Measurements from ENCODE around the gene MYO5B. TPM values are rescaled to one million over a fixed set of nuclear protein-coding genes. Genes with fewer than 3 reads are reported as not detected.

Gene MYO5B
- total RNA-seq, 2 experiments from 2014 or later: not detected

DNA sequence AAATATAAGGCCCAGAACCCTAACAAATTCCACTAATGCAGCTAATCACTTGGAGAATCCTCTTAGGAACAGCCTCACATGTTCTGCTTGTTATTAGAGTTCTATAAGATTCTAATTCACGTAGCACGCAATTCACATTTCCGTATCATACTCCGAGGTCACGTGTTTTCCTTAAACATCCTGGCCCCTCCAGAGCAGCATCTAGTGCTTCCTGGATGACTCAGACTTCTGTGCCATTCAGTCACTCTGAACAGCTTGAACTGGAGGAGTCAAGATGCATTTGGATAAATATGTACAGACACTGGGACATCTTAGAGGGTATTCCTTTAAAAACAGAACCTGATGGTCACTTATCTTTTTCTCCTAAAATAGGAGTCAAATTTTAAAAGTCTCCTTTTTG is 156.5 kb downstream of the MYO5B start:
- H3K4me2 ChIP-seq (ENCODE audit: low read length): no peak overlapping the region
- no peaks in the 10 kb centered on the region for H3K4me1 ChIP-seq (ENCODE audit: insufficient read depth, low read length, poor library complexity, severe bottlenecking)
- no peak overlapping the region for H2AFZ ChIP-seq (ENCODE audit: low read length)
- TF ChIP-seq CTCF (conservative IDR thresholded peaks at IDR 0.05; ENCODE audit: low read length): no peak
- TF ChIP-seq EZH2phosphoT487 (IDR thresholded peaks at IDR 0.05; ENCODE audit: borderline replicate concordance, low read depth, low read length): no peak
- intact Hi-C loops (cut with micrococcal nuclease; ENCODE audit: unreplicated experiment): no loop called here
- BruUV-seq (replicated peaks): no TSS peak
- H3K9me2 ChIP-seq (ENCODE audit: insufficient read depth, low read length): no peaks in the 10 kb centered on the region
- no peaks in the 10 kb centered on the region for H3K36me3 ChIP-seq (ENCODE audit: insufficient read depth, low read length)
- POLR2A ChIA-PET: no interaction called here
- no peaks in the 10 kb centered on the region for H3K9me3 ChIP-seq (ENCODE audit: low read length)
- H3K4me3 ChIP-seq (ENCODE audit: low read depth, low read length, poor library complexity, severe bottlenecking): no peak overlapping the region
- no peak overlapping the region for H3K27ac ChIP-seq (ENCODE audit: low read depth, low read length, poor library complexity, severe bottlenecking)
- H4K20me1 ChIP-seq (ENCODE audit: insufficient read depth, low read length): no peaks in the 10 kb centered on the region
- CTCF ChIA-PET (ENCODE audit: unreplicated experiment): no interaction called here
- no peaks in the 10 kb centered on the region for H3K79me2 ChIP-seq (ENCODE audit: insufficient read depth, low read depth, low read length)
- DNase-seq (ENCODE audit: low spot score): no peak

GRCh38 chr18:50034029-50034428 is 160.9 kb downstream of the MYO5B start:
- Histone ChIP-seq H3K36me3 (ENCODE audit: insufficient read depth, low read length) (no peaks in the 10 kb centered on the region), H3K27ac (ENCODE audit: low read depth, low read length, poor library complexity, severe bottlenecking) (no peak overlapping the region), H4K20me1 (ENCODE audit: insufficient read depth, low read length) (no peaks in the 10 kb centered on the region), H3K4me2 (ENCODE audit: low read length) (no peak overlapping the region), H3K9me2 (ENCODE audit: insufficient read depth, low read length) (no peaks in the 10 kb centered on the region), H3K79me2 (ENCODE audit: insufficient read depth, low read depth, low read length) (no peaks in the 10 kb centered on the region), H3K9me3 (ENCODE audit: low read length) (no peaks in the 10 kb centered on the region), H3K4me3 (ENCODE audit: low read depth, low read length, poor library complexity, severe bottlenecking) (no peak overlapping the region), H3K4me1 (ENCODE audit: insufficient read depth, low read length, poor library complexity, severe bottlenecking) (no peaks in the 10 kb centered on the region), H2AFZ (ENCODE audit: low read length) (no peak overlapping the region)
- BruUV-seq (replicated peaks): no TSS peak
- TF ChIP-seq CTCF (conservative IDR thresholded peaks at IDR 0.05; ENCODE audit: low read length): no peak
- no peak for TF ChIP-seq EZH2phosphoT487 (IDR thresholded peaks at IDR 0.05; ENCODE audit: borderline replicate concordance, low read depth, low read length)
- intact Hi-C loops (cut with micrococcal nuclease; ENCODE audit: unreplicated experiment): no loop called here
- DNase-seq (ENCODE audit: low spot score): no peak
- CTCF ChIA-PET (ENCODE audit: unreplicated experiment): no interaction called here
- POLR2A ChIA-PET: no interaction called here

- Histone ChIP-seq H3K4me3 (ENCODE audit: low read depth, low read length, poor library complexity, severe bottlenecking) (no peak overlapping the region), H2AFZ (ENCODE audit: low read length) (no peak overlapping the region), H3K27ac (ENCODE audit: low read depth, low read length, poor library complexity, severe bottlenecking) (no peak overlapping the region), H4K20me1 (ENCODE audit: insufficient read depth, low read length) (no peaks in the 10 kb centered on the region), H3K4me2 (ENCODE audit: low read length) (no peak overlapping the region), H3K9me2 (ENCODE audit: insufficient read depth, low read length) (no peaks in the 10 kb centered on the region), H3K9me3 (ENCODE audit: low read length) (no peaks in the 10 kb centered on the region), H3K36me3 (ENCODE audit: insufficient read depth, low read length) (no peaks in the 10 kb centered on the region), H3K79me2 (ENCODE audit: insufficient read depth, low read depth, low read length) (no peaks in the 10 kb centered on the region), H3K4me1 (ENCODE audit: insufficient read depth, low read length, poor library complexity, severe bottlenecking) (no peaks in the 10 kb centered on the region)
- DNase-seq (ENCODE audit: low spot score): no peak
- TF ChIP-seq EZH2phosphoT487 (IDR thresholded peaks at IDR 0.05; ENCODE audit: borderline replicate concordance, low read depth, low read length) (no peak), CTCF (conservative IDR thresholded peaks at IDR 0.05; ENCODE audit: low read length) (no peak)
- intact Hi-C loops (cut with micrococcal nuclease; ENCODE audit: unreplicated experiment): no loop called here
- BruUV-seq (replicated peaks): no TSS peak
- ChIA-PET POLR2A (no interaction called here), CTCF (ENCODE audit: unreplicated experiment) (no interaction called here)
Measured at GRCh38 chr18:50033004-50033403, 161.9 kb downstream of the MYO5B start.
